Head of caudate nucleus (tissue), 42 donors: ENCODE measurements around the gene KCND2.
"Not testable (repeated sequence)": the region's sequence is repeated elsewhere in the genome, so short reads cannot be mapped to it uniquely, and the experiment has no call there.

ENCODE experiments used
- DNase-seq, 42 donors: peaks; one replicate each; pipeline versions ENCODE4 v3.0.0 to v3.0.0-alpha.2; 2020 to 2021; ENCODE audit warnings: mixed read lengths in 7 of 42
- intact Hi-C: fragments of 100-400 bp; cut with DNase I; formaldehyde crosslinking; loops from one replicate; pipeline ENCODE4 v1.15.0; 2022

The KCND2 gene

DNA sequence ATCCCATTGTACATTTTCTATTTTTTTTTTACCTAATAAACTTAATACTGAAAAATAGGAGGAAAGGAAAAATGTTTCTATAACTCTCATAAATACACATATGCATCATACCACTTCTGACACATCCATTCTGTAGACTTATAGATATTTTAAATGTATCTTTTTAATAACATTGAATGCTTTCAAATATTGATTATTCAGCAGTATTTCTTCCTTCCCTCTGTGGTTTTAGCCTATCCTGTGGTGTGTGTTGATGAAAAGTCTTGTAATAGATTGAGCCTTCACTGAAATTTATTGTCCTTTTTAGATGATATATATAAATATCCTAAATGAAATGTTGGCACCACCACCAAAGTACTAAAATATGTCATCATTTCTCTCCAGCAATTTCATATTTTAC lies 366.9 kb downstream of the KCND2 start:
- no peak for DNase-seq
- intact Hi-C loops, result no loop called here

DNA sequence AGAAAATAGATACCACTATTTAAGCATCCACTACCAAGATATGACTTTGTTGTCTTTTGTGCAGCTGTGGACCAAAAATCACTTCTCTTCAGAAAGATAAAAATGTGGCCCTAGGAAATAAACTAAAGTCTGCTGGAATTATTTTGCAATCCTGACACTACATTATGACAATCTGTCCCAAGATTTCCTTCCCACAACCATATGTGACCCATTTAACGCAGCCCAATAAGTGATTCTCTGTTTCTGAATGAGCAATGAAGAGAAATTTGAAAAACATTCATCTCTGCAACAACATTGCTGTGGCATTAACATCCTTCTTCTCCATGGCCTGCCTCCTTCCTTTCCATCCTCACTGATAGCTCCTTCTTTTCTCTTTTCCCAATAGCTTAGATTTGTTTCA lies 373.0 kb downstream of the KCND2 start:
- DNase-seq, result no peak
- intact Hi-C loops, result no loop called here

DNA sequence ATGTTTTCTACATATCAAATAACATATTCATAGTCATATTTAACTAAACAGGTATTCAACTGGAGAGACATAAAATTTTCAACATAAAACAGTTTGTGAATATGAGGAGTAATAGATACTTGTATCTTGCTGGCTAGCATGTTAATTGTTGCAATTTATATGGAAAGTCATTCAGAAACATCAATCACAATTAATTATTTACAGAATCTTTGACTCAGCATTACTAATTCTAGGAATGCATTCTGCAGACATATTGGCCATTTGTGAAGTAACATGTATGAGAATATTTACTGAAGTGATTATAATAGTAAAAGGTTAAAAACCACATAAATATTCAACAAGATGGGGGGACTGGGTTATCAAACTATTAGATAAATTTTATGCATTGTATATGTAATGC lies 381.3 kb downstream of the KCND2 start:
- intact Hi-C loops, result no loop called here
- no peak for DNase-seq

DNA sequence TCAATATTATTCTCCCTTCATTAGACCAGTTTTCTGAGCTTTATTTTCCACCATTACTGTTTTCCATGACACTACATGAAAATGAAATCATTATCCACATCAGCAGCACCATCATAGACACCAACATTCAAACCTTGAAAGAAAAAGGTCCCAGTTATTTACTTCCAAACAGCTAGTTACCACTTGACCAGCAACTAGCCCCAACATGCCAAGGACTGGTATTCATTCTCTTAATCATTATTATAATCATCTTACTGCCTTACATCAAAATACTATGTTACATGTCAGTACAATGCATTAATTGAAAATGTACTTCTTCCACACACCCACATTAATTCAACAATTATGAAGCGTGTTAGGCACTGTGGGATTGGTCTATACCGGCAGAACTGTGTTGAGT lies 385.5 kb downstream of the KCND2 start:
- DNase-seq, result no peak

DNA sequence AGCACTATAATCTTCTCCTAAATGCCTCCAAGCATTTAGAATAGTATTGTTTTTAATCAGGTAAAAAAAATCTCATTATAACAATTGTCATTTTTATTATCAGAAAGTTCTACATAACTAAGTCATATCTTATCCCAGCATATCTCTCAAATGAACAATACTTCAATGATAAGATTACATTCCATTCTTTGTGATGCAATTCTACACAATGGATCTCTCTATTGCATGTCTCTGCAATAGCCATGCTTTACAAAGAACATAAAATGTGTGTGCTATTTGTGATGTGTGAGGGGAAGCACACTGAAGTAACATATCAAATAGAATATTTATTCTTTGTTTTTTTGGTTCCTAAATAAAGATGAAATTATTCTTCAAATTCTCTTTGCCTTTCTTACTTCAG lies 389.3 kb downstream of the KCND2 start:
- DNase-seq, result no peak

More for the DNA sequence above, 385.5 kb downstream of the KCND2 start:
- intact Hi-C loops, result no loop called here

DNA sequence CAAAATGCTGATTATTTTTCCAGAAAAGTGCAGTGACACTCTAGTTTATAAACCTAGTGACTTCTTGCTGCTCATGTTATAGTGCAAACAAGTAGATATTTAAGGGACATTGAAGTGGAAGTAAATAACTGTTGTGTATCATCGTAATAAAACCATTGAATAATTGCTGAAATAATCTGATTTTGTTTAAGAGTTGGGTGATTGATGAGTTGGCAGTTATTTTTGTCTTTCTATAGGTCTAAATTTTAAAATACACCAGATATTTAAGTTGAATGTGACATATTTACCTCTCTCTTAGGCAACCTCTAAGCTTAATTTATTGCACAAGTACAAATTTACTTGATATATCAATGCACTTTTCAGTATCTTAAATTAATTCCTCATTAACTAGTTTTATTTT lies 392.1 kb downstream of the KCND2 start:
- intact Hi-C loops, result no loop called here
- no peak for DNase-seq

More for the DNA sequence above, 389.3 kb downstream of the KCND2 start:
- intact Hi-C loops, result no loop called here

DNA sequence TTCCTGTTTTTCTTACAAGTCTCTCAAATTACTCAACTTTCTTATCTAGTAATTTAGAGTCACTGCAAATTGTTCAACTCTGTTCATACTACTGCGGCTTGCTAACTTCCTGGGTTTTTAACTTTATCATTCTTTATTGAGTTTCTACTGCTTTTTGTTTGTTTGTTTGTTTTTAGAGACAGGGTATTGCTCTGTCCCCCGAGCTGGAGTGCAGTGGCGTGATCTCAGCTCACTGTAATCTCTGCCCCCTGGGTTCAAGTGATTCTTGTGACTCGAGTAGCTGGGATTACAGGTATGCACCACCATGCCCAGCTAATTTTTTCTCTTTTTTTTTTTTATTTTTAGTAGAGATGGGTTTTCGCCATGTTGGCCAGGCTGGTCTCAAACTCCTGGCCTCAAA lies 402.1 kb downstream of the KCND2 start:
- intact Hi-C loops, result no loop called here
- DNase-seq, result no peak

DNA sequence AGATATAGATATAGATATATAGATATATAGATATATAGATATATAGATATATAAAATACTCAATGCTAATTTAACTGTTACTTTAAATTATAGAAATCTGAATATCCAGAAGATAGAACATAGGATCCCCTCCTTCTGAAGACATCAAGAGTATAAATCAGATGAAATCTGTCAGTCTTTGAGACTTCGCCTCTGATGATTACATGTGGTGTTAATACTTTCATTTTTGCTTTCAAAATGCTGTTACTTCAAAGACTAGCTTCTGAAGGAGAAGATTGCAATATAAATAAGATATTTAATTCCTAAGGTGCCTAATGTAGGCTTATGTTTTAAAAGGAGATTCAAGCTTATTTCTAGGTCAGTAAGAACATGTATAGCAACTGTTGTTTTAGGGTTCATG lies 404.6 kb downstream of the KCND2 start:
- intact Hi-C loops, result no loop called here
- no peak for DNase-seq

DNA sequence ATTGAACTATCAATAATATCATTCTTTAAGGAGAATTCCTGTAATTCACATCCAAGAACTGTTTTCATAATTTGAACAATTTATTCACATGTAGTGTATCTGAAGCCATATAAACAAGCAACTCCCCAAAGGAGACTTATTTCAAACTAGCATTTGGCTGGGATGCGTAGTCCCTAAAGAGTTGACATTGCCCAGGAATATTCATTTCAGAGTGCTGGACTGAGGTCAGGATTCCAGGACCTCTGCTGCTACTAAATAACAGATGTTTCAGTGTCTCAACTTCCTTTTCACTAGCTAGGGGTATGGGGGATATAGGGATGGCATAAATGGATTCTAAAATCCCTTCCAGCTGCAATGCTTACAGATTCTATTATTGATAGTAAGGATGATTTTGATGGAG lies 408.0 kb downstream of the KCND2 start:
- intact Hi-C loops, result no loop called here
- DNase-seq, result no peak

DNA sequence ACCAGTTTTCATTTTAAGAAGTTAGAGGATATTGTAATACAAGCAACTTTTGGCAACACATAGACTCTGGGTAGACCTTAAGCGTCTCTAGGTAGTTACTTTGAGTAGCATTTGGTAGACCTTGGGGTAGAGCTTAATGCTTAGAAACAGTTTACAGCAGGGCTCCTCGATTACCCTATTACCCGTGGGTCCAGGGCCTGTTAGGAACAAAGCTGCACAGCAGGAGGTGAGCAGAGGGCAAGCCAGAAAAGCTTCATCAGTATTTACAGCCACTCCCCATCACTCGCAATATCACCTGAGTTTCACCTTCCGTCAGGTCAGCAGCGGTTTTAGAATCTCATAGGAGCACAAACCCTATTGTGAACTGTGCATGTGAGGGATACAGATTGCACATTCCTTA lies 411.5 kb downstream of the KCND2 start:
- intact Hi-C loops, result no loop called here
- no peak for DNase-seq

DNA sequence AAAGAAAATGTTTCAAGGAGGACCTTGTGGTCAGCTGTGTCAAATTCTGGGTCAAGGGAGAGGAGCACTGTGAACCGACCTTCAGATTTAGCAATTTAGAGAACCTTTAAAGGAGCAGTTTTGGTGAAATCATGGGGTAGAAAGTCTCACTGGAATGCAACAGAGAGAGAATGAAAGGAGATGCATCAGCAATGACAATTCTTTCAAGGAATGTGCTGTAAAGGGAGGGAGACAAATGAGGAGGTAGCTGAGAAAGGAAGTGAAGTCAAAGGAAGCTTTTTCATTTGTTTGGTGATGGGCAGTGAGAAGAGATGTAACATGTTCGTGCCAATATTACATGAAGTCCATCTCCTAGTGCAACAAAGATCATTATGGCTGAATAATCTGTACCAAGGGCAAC lies 418.9 kb downstream of the KCND2 start:
- intact Hi-C loops, result no loop called here
- DNase-seq, result no peak

DNA sequence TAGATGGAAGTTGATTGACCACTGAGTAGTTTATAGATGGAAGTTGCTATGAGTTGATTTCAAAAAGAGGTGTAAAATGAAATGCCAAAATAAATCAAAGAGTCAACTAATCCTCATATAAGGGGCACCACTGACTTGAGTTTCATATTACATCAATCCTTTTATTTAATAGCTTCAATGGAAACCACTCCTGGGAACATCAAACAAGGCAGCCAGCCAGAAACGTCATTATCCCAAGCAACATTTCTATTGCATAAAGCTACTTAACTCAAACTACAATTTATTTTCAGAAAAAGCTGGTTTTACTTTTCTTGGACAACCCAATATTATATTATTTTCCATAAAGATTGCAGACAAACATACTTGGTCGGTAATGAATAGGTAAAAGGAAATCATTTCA lies 422.9 kb downstream of the KCND2 start:
- intact Hi-C loops, result no loop called here

DNA sequence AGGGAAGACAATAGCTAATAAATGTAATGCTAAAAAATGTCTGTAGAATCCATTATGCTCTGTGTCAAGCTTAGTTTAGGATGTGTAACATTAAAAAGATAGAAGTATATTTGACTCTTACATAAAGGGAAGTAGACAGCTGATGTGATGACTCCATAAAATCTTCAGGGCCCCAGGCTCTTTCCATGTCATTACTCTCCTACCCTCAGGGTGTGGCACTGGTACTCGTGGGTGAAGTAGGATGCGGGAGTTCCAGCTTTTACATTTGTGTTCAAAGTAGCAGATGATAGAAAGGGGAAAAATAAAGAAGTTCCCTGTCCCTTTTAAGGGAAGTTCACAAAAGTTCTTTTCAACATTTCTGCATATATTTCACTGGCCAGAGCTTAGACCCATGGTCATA lies 427.8 kb downstream of the KCND2 start:
- peak in 17 of 42 donors; percentile 18 to 76 (median 38) for DNase-seq
- intact Hi-C loops, result no loop called here

More for the DNA sequence above, 422.9 kb downstream of the KCND2 start:
- DNase-seq, result no peak

DNA sequence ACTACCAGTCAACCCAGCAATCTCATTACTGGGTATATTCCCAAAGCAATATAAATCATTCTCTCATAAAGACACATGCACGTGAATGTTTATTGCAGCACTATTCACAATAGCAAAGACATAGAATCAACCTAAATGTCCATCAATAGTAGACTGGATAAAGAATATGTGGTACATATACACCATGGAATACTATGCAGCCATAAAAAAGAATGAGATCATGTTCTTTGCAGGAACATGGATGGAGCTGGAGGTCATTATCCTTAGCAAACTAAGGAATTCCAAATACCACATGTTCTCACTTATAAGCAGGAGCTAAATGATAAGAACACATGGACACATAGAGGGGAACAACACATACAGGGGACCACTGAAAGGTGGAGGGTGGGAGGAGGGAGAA lies 429.4 kb downstream of the KCND2 start:
- intact Hi-C loops, DNase-seq: not testable (repeated sequence)

DNA sequence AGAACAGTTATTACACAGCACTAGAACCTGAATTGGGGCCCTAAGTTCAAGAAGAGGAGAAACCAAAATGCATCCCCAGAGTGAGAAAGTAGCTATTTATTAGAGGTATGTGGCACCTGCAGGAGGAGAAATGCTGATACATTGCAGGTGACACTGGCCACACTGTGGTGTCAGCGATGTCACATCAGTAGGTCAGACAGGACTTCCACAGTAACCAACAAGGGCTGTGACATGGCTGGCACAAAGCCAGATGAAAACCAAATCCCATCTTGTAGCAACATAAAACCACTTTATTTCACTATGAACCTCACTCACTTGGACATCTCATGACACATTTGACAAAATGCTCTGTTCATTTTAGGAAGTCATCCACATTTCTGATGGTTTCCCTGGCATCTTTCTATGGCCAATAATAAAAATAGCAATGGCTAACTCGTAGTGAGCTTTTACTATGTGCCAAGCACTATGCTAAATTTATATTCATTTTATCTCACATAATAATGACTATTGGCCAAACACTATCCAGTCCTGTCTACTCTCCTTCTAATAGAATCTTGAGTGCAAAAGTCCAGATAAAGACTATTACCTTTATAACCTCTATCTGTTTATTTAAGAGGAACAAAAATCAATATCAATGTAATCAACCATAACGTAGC lies 430.7 kb downstream of the KCND2 start:
- no peak for DNase-seq
- intact Hi-C loops, result no loop called here

DNA sequence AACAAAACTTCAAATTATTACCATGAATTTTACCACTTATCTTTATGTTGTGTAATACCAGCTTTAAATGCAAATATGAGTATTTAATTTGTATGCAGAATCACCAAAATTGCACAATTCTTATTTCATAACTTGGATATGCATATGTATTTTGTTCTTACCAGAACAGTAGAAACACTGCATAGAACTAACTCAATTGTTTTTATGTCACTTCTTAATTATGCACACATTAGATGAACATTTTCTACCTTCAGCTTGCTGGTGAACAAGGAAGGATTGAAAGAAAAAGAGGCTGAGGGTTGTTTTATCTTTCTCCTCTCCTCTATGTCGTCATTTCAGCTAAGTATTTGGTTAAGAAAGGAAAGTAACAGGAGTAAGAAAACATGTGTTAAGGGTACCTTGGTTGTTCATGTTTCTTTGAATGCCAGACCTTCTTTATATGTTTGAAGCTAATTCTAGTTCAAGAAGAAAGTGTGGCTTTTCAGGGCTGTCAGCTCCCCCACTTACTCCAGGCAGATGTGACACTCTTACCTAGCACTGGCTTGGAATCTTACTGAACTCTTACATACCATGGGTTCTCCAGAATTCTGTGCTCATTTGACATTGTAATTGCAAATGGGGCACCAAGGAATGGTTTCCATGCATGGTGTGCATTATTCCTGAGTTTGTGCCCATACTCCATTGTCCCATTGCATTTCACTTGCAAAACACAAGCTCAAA lies 436.4 kb downstream of the KCND2 start:
- no peak for DNase-seq
- intact Hi-C loops, result no loop called here

DNA sequence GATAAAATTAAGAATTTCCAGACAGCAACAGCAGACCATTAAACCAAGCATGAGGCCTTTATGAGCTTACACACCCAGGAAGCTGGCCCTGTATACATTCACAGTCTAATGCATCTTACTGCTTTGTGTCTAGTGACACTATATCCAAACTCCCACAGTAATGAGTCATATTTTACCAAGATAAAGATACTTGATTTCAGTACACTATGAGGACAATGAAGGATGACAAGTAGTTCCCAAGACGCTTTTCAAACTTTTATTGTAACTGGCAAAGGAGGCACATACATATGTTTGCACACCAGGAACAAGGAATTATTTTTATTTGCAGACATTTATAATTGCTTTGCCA lies 437.0 kb downstream of the KCND2 start:
- DNase-seq, result no peak
- intact Hi-C loops, result no loop called here

DNA sequence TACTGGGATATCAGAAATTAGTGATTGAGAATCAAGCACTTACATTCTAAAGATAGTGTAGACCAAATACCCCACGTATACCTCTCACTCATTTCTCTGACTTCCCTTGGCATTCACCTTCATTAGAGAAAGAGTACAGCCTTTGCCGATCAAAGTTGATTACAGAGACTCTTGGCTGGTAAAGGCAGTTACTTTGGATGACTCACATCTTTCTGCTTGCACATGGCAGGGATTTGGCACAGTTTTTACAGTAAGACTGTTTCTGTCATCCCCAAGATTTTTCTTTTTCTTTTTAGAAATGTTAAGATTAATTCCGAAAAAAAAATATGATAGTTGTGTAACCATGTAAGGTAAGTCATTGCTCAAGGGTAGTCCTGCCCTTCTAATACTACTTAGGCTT lies 442.0 kb downstream of the KCND2 start:
- intact Hi-C loops, result no loop called here
- DNase-seq, result peak in 14 of 42 donors; percentile 2 to 69 (median 32)

DNA sequence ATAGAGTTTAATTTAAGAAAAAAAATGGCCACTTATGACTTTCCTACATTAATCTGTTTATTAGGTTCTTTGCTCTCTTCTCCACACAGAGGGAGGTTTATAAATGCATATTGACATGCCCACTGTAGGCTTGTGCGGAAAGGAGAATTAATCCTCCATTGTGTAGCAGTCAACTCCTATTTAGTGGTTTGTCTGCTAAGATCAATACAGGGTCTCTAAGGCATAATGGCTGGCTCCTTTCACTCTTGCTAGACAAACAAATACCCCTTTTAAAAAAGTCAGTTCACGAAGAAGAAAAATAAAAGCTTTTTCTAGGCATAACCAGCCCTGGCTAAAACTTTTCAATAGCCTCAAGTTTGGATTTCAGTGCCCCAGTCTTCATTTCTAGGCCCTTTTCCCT lies 443.3 kb downstream of the KCND2 start:
- intact Hi-C loops, result no loop called here
- no peak for DNase-seq

DNA sequence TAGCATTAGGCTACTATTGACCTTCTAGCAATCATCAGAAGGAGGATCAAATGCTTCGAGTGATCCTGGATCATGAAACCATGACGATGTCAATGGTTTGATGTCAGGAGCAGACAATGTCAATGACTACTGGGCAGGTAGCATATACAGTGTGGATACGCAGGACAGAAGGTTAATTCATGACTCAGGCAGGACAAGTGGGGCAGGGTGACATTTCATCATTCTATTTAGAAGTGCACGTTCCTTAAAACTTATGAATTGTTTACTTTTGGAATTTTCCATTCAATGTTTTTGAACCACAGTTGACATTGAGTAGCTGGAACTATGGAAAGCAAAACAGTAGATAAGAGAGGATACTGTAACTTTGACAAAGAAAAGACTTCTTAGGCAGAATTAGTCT lies 444.2 kb downstream of the KCND2 start:
- intact Hi-C loops, result no loop called here
- no peak for DNase-seq

DNA sequence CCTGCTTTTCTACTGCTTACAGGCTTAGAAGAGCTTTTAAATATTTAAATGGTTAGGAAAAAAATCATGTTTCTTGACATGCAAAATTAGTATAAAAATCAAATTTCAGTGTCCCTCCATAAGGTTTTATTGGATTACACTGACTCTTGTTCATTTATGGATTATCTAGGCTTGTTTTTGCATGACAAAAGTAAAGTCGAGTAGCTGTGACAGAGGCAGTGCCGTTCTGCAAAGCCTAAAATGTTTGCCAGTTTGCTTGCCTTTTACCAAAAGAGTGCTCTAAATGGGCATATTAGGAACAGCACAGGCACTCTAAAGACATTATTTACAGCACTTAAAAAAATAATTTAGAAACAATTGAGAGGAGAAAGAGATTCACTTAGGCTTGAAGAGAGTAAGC lies 445.4 kb downstream of the KCND2 start:
- DNase-seq, result no peak
- intact Hi-C loops, result no loop called here
